ENCODE results near the gene ACOXL. TPM values are rescaled to one million over a fixed set of nuclear protein-coding genes. Genes with fewer than 3 reads are reported as not detected.

Gene ACOXL
- total and polyA plus RNA-seq, 2 of the 8 experiments (the other 6 are each of a cell fraction or from before 2014, with no cell fraction given) = 11.4 to 20.6 TPM

- Histone ChIP-seq H4K8ac (ENCODE audit: extremely low read depth, insufficient read depth, low read length) (no peak overlapping the region), H3K79me1 (ENCODE audit: low read depth, low read length) (no peaks in the 10 kb centered on the region), H2BK15ac (ENCODE audit: low read length) (no peak overlapping the region), H4K91ac (replicated peaks; ENCODE audit: insufficient read length, low read length) (no peak overlapping the region), H3K4me2 (ENCODE audit: insufficient read depth in 1 of 2, low read depth in 2 of 2, low read length in 2 of 2) (no peak overlapping the region), H4K5ac (ENCODE audit: insufficient read length, low read depth, low read length) (no peak overlapping the region), H2BK5ac (ENCODE audit: low read depth, low read length) (no peak overlapping the region), H3K36me3 (ENCODE audit: control insufficient read depth in 2 of 4, insufficient read depth in 4 of 4, low read length in 3 of 4) (no peaks in the 10 kb centered on the region; a peak in 3 of 8 replicates), H3K23me2 (ENCODE audit: low read depth, low read length) (no peaks in the 10 kb centered on the region), H4K20me1 (replicated peaks in 1 of 2; ENCODE audit: control insufficient read depth in 1 of 2, insufficient read depth in 2 of 2, low read length in 2 of 2) (no peaks in the 10 kb centered on the region), H3K9ac (replicated peaks in 1 of 4; ENCODE audit: extremely low read depth in 1 of 4, low read depth in 3 of 4, low read length in 3 of 4) (no peak overlapping the region), H3K79me2 (ENCODE audit: control insufficient read depth in 1 of 2, insufficient read depth in 2 of 2, low read length in 2 of 2) (no peaks in the 10 kb centered on the region), H3K9me3 (ENCODE audit: insufficient read depth in 2 of 2, low read depth in 1 of 2, low read length in 1 of 2) (no peaks in the 10 kb centered on the region), H3K23ac (ENCODE audit: insufficient read length) (no peak overlapping the region), H3K27me3 (replicated peaks in 1 of 4; ENCODE audit: control insufficient read depth in 3 of 4, extremely low read depth in 1 of 4, insufficient read depth in 3 of 4, low read length in 3 of 4) (no peaks in the 10 kb centered on the region), H3K4ac (replicated peaks; ENCODE audit: insufficient read length, low read depth, low read length) (no peak overlapping the region), H3K4me1 (replicated peaks in 1 of 4; ENCODE audit: control insufficient read depth in 3 of 4, insufficient read depth in 4 of 4, low read length in 3 of 4) (no peaks in the 10 kb centered on the region; a peak in 1 of 7 replicates), H2AK5ac (ENCODE audit: low read depth, low read length) (no peak overlapping the region), H2BK20ac (ENCODE audit: low read length) (no peak overlapping the region), H3K27ac (ENCODE audit: low read depth, low read length) (no peak overlapping the region), H3K14ac (ENCODE audit: insufficient read length) (no peak overlapping the region), H3K56ac (replicated peaks; ENCODE audit: insufficient read length, low read depth, low read length) (no peak overlapping the region), H3K4me3 (ENCODE audit: extremely low read depth in 1 of 4, insufficient read depth in 2 of 4, low read depth in 3 of 4, low read length in 4 of 4) (no peak overlapping the region), H2AFZ (ENCODE audit: low read length) (no peak overlapping the region), H2BK120ac (replicated peaks; ENCODE audit: low read depth, low read length) (no peak overlapping the region), H2BK12ac (ENCODE audit: low read depth, low read length) (no peak overlapping the region), H3K18ac (ENCODE audit: extremely low read depth, low read length) (no peak overlapping the region)
- DNase-seq (ENCODE audit: low read depth in 1 of 2, low spot score in 2 of 2) (no peak), FAIRE-seq (no peak)
- POLR2A ChIA-PET (ENCODE audit: partially characterized antibody) = interaction anchor here (1.0 kb wide), 1 partner anchor 9 kb away, joined by 3 read pairs; no protein-coding TSS in a partner anchor
- CTCF ChIA-PET (ENCODE audit: partially characterized antibody) = interaction anchor here (0.6 to 2.2 kb wide), 2 partner anchors 183 to 1583 kb away, joined by 3 to 6 read pairs; no protein-coding TSS in a partner anchor
- WGBS, 2 experiments (ENCODE audit: extremely low coverage in 1 of 2, insufficient coverage in 1 of 2, insufficient read length in 1 of 2, insufficient replicate concordance in 2 of 2, low coverage in 1 of 2, low lambda C conversion rate in 2 of 2, missing lambda C conversion rate in 1 of 2) = 82% methylated on average over 5 of the region's 5 CpGs; no CpG with 5 or more reads in 1 of the 2 experiments
- TF ChIP-seq EP300 (IDR thresholded peaks at IDR 0.05; ENCODE audit: borderline replicate concordance in 1 of 2, low read depth in 2 of 2, low read length in 2 of 2) (no peak), FOSL1 (IDR thresholded peaks at IDR 0.05; ENCODE audit: insufficient read depth, low read depth, low read length) (no peak), E2F6 (IDR thresholded peaks at IDR 0.05) (no peak), GTF2F1 (IDR thresholded peaks at IDR 0.05; ENCODE audit: borderline replicate concordance, low read depth, low read length) (no peak), ZNF274 (IDR thresholded peaks at IDR 0.05; ENCODE audit: borderline replicate concordance, extremely low read depth, low read length) (no peak), RFX5 (IDR thresholded peaks at IDR 0.05; ENCODE audit: borderline replicate concordance, low read depth, low read length) (no peak), SIX5 (IDR thresholded peaks at IDR 0.05; ENCODE audit: low read depth, low read length) (no peak), CBX5 (IDR thresholded peaks at IDR 0.05; ENCODE audit: low read depth, low read length) (no peak), JUN (IDR thresholded peaks at IDR 0.05; ENCODE audit: low read depth, low read length) (no peak)
These were observed 262.0 kb downstream of the ACOXL start for GRCh38 chr2:110994250-110994961.
